Ascending aorta (tissue), 2 donors: ENCODE data around the gene FURIN. TPM values are rescaled to one million over a fixed set of nuclear protein-coding genes. Genes with fewer than 3 reads are reported as not detected.
"Not testable (repeated sequence)": the region's sequence is repeated elsewhere in the genome, so short reads cannot be mapped to it uniquely, and the experiment has no call there.

Source experiments
- DNase-seq, 2 donors: peaks; one replicate each; pipeline ENCODE4 v3.0.0-alpha.2; 2019; ENCODE audit warnings: low spot score in 2 of 2
- H3K27ac ChIP-seq, 2 donors: fragments of 200-600 bp; sonication (generic); one replicate each; pipeline ENCODE4 v1.5.1; 2016 to 2017; ENCODE audit warnings: mild to moderate bottlenecking in 1 of 2
- H3K27me3 ChIP-seq: fragments of 200-600 bp; sonication (generic); one replicate; pipeline ENCODE4 v1.5.1; 2017
- H3K36me3 ChIP-seq, 2 donors: fragments of 200-600 bp; sonication (generic); one replicate each; pipeline ENCODE4 v1.5.1; 2016
- H3K4me1 ChIP-seq, 2 donors: fragments of 200-600 bp; sonication (generic); one replicate each; pipeline ENCODE4 v1.5.1; 2016 to 2017; ENCODE audit warnings: mild to moderate bottlenecking in 1 of 2
- H3K4me3 ChIP-seq, 2 donors: fragments of 200-600 bp; sonication (generic); one replicate each; pipeline ENCODE4 v1.5.1; 2016 to 2017; ENCODE audit warnings: mild to moderate bottlenecking in 1 of 2
- H3K9me3 ChIP-seq, 2 donors: fragments of 200-600 bp; sonication (generic); one replicate each; pipeline ENCODE4 v1.5.1; 2016
- CTCF ChIP-seq, 3 experiments: fragments of 200-600 bp in 2 of 3; fragments of 450-650 bp in 1 of 3; sonication (generic) in 2 of 3; IDR thresholded peaks; one replicate each; pipeline ENCODE4 v1.5.1; 2016 to 2019; ENCODE audit warnings: antibody characterized with exemption in 3 of 3, mild to moderate bottlenecking in 1 of 3, moderate library complexity in 1 of 3
- intact Hi-C: fragments of 100-400 bp; cut with DNase I; formaldehyde crosslinking; loops from one replicate; pipeline ENCODE4 v1.15.1; 2023
- total RNA-seq: library from RNA; depleted of rRNA; stranded (reverse); fragments of >200 nt; gene quantifications from one replicate; pipeline ENCODE4 v1.1.0, GENCODE V29; 2016

The FURIN gene
- total RNA-seq, 1 donor from 2014 or later = 86.3 TPM

- H3K27me3 ChIP-seq = no peaks in the 10 kb centered on the region
- no peaks in the 10 kb centered on the region for H3K9me3 ChIP-seq
- H3K27ac ChIP-seq = no peak overlapping the region
- H3K4me3 ChIP-seq = no peak overlapping the region
- peaks cover 61 to 70% of the 10 kb centered on the region in 2 donors for H3K36me3 ChIP-seq
- intact Hi-C loops = no loop called here
- no peaks in the 10 kb centered on the region for H3K4me1 ChIP-seq
- no peak for DNase-seq
- no peak for TF ChIP-seq CTCF (IDR thresholded peaks at IDR 0.05)
These were observed 23.6 kb downstream of the FURIN start for GRCh38 chr15:90892023-90892422.

GRCh38 chr15:90892498-90893174, 24.2 kb downstream of the FURIN start:
- TF ChIP-seq CTCF (IDR thresholded peaks at IDR 0.05) = no peak
- no peak overlapping the region for H3K4me3 ChIP-seq
- no peaks in the 10 kb centered on the region for H3K4me1 ChIP-seq
- peaks cover 61 to 70% of the 10 kb centered on the region in 2 donors for H3K36me3 ChIP-seq
- no peaks in the 10 kb centered on the region for H3K27me3 ChIP-seq
- no peaks in the 10 kb centered on the region for H3K9me3 ChIP-seq
- no peak overlapping the region for H3K27ac ChIP-seq
- no peak for DNase-seq
- intact Hi-C loops = no loop called here

GRCh38 chr15:90893175-90894090, 25.0 kb downstream of the FURIN start:
- no peaks in the 10 kb centered on the region for H3K27me3 ChIP-seq
- H3K36me3 ChIP-seq = peaks cover 61 to 70% of the 10 kb centered on the region in 2 donors
- H3K9me3 ChIP-seq = no peaks in the 10 kb centered on the region
- H3K4me1 ChIP-seq = no peaks in the 10 kb centered on the region
- intact Hi-C loops = no loop called here
- no peak for DNase-seq
- no peak overlapping the region for H3K4me3 ChIP-seq
- H3K27ac ChIP-seq = no peak overlapping the region
- TF ChIP-seq CTCF (IDR thresholded peaks at IDR 0.05) = no peak

GRCh38 chr15:90895571-90896117, 27.3 kb downstream of the FURIN start:
- DNase-seq = no peak
- H3K27ac ChIP-seq = no peak overlapping the region
- TF ChIP-seq CTCF (IDR thresholded peaks at IDR 0.05) = no peak
- no peak overlapping the region for H3K4me3 ChIP-seq
- intact Hi-C loops = no loop called here
- no peaks in the 10 kb centered on the region for H3K4me1 ChIP-seq
- H3K27me3 ChIP-seq = no peaks in the 10 kb centered on the region
- no peaks in the 10 kb centered on the region for H3K9me3 ChIP-seq
- peaks cover 44 to 56% of the 10 kb centered on the region in 2 donors for H3K36me3 ChIP-seq

- intact Hi-C loops, H3K9me3 ChIP-seq, H3K4me3 ChIP-seq, H3K27me3 ChIP-seq, H3K27ac ChIP-seq, H3K4me1 ChIP-seq, DNase-seq: not testable (repeated sequence)
- H3K36me3 ChIP-seq = peaks cover 29 to 41% of the 10 kb centered on the region in 2 donors
These were observed 28.8 kb downstream of the FURIN start for GRCh38 chr15:90897131-90897655.
